ENCODE data around the gene ENTPD8.

GRCh38 chr9:137482094-137482781, 41.1 kb upstream of the ENTPD8 start:
- TF ChIP-seq SUZ12 (IDR thresholded peaks at IDR 0.05; ENCODE audit: extremely low read depth, insufficient read depth, insufficient read length) (no peak), ZNF274 (IDR thresholded peaks at IDR 0.05; ENCODE audit: low read depth, low read length) (no peak), YY1 (IDR thresholded peaks at IDR 0.05; ENCODE audit: insufficient read depth, insufficient read length) (no peak)
